GM19240 (cell line): Measurements from ENCODE around the gene MATCAP1.

Experiments used
- DNase-seq: peaks from one replicate; pipeline ENCODE4 v3.0.0; 2011; ENCODE audit warnings: low spot score; ENCODE audit not compliant: insufficient read length

The MATCAP1 gene

GRCh38 chr16:67141391-67141790, 42.4 kb downstream of the MATCAP1 start:
- DNase-seq: no peak

DNA sequence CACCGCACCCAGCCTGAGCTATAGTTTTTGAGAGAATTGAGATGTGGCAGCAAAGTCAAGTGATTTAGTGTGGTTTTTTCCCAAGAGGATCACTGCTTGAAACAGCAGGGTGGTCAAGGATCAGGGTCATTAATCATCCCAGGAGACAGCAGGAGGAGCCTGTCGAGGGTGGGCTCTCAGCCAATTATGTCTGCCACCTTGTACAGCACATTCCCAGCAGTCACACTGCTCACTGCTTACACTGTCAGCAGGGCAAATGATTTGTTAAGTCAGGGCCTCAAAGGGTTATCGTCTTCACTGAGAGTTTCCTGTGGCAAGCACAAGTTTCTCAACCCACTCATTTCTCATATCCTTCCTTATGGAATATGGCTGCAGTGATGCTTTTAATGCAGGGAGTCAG, 46.2 kb downstream of the MATCAP1 start:
- no peak for DNase-seq

GRCh38 chr16:67129422-67129821, 54.3 kb downstream of the MATCAP1 start:
- no peak for DNase-seq

- DNase-seq: no peak
Observed at GRCh38 chr16:67128887-67129286, 54.9 kb downstream of the MATCAP1 start.

GRCh38 chr16:67128417-67128816, 55.3 kb downstream of the MATCAP1 start:
- DNase-seq: no peak
